Activated CD8-positive, alpha-beta memory T cell treated with anti-CD3 and anti-CD28 coated beads for 36 hours (primary cell): ENCODE results near the gene STX2. TPM values are rescaled to one million over a fixed set of nuclear protein-coding genes. Genes with fewer than 3 reads are reported as not detected.
"Not testable (repeated sequence)": the region's sequence is repeated elsewhere in the genome, so short reads cannot be mapped to it uniquely, and the experiment has no call there.

ENCODE experiments used
- CTCF ChIA-PET: fragments of 350-600 bp; sonication (Branson Sonifier 250); formaldehyde crosslinking; loops from one replicate; lab custom pipeline; 2021; ENCODE audit warnings: antibody characterized with exemption; lab: Charles Lee
- POLR2A ChIA-PET: fragments of 350-600 bp; sonication (Branson Sonifier 250); formaldehyde crosslinking; loops from one replicate; lab custom pipeline; 2021; ENCODE audit warnings: antibody characterized with exemption; lab: Charles Lee
- total RNA-seq, 2 experiments: library from RNA; stranded (reverse); gene quantifications; one replicate each; pipeline ENCODE4 v1.2.3, GENCODE V29; 2021

Gene STX2
- total RNA-seq, 2 experiments from 2014 or later, result 19.0 to 19.4 TPM

- CTCF ChIA-PET, result no interaction called here
- POLR2A ChIA-PET, result no interaction called here
These were observed 55.8 kb downstream of the STX2 start for GRCh38 chr12:130783110-130783715.

- POLR2A ChIA-PET, CTCF ChIA-PET: not testable (repeated sequence)
These were observed 56.8 kb downstream of the STX2 start for GRCh38 chr12:130782245-130782644.

GRCh38 chr12:130780880-130781575 is 58.0 kb downstream of the STX2 start:
- ChIA-PET POLR2A (interaction anchor here (0.5 kb wide), 1 partner anchor 8 kb away, joined by 3 read pairs; no protein-coding TSS in a partner anchor), CTCF (no interaction called here)

- ChIA-PET CTCF (no interaction called here), POLR2A (interaction anchor here (0.5 kb wide), 1 partner anchor 7 kb away, joined by 3 read pairs; no protein-coding TSS in a partner anchor)
These were observed 58.7 kb downstream of the STX2 start for GRCh38 chr12:130780325-130780724.

- ChIA-PET CTCF (no interaction called here), POLR2A (no interaction called here)
These were observed 60.3 kb downstream of the STX2 start for GRCh38 chr12:130778776-130779175.

GRCh38 chr12:130776857-130777339 is 62.2 kb downstream of the STX2 start:
- CTCF ChIA-PET, result no interaction called here
- POLR2A ChIA-PET, result interaction anchor here (0.6 kb wide), 1 partner anchor 60 kb away, joined by 3 read pairs; no protein-coding TSS in a partner anchor

- ChIA-PET POLR2A (interaction anchor here (0.6 kb wide), 1 partner anchor 60 kb away, joined by 3 read pairs; no protein-coding TSS in a partner anchor), CTCF (interaction anchor here (0.8 kb wide), 1 partner anchor 13 kb away, joined by 3 read pairs; no protein-coding TSS in a partner anchor)
These were observed 62.8 kb downstream of the STX2 start for GRCh38 chr12:130775953-130776856.

- CTCF ChIA-PET, result no interaction called here
- POLR2A ChIA-PET, result no interaction called here
These were observed 68.5 kb downstream of the STX2 start for GRCh38 chr12:130770413-130771028.

- CTCF ChIA-PET, result interaction anchor here (0.8 kb wide), 1 partner anchor 58 kb away, joined by 4 read pairs; no protein-coding TSS in a partner anchor
- POLR2A ChIA-PET, result no interaction called here
These were observed 70.9 kb downstream of the STX2 start for GRCh38 chr12:130768120-130768519.

- CTCF ChIA-PET, result no interaction called here
These were observed 72.6 kb downstream of the STX2 start for GRCh38 chr12:130766470-130766869.

GRCh38 chr12:130765186-130765659 is 73.8 kb downstream of the STX2 start:
- POLR2A ChIA-PET, result no interaction called here
- CTCF ChIA-PET, result no interaction called here

More at GRCh38 chr12:130766470-130766869, 72.6 kb downstream of the STX2 start:
- POLR2A ChIA-PET, result no interaction called here

GRCh38 chr12:130764475-130765185 is 74.4 kb downstream of the STX2 start:
- CTCF ChIA-PET, result no interaction called here
- POLR2A ChIA-PET, result no interaction called here

GRCh38 chr12:130764073-130764472 is 75.0 kb downstream of the STX2 start:
- POLR2A ChIA-PET, result no interaction called here
- CTCF ChIA-PET, result interaction anchor here (2.5 kb wide), 1 partner anchor 56 kb away, joined by 7 read pairs; no protein-coding TSS in a partner anchor

- POLR2A ChIA-PET, result no interaction called here
- CTCF ChIA-PET, result interaction anchor here (0.6 to 2.5 kb wide), 6 partner anchors 11 to 259 kb away, joined by 3 to 7 read pairs (median 4); no protein-coding TSS in a partner anchor
These were observed 76.8 kb downstream of the STX2 start for GRCh38 chr12:130762319-130762675.

- POLR2A ChIA-PET, result no interaction called here
- CTCF ChIA-PET, result interaction anchor here (0.6 to 2.5 kb wide), 7 partner anchors 12 to 259 kb away, joined by 3 to 7 read pairs (median 4); no protein-coding TSS in a partner anchor
These were observed 77.3 kb downstream of the STX2 start for GRCh38 chr12:130761537-130762318.

GRCh38 chr12:130754234-130754901 is 84.7 kb downstream of the STX2 start:
- ChIA-PET CTCF (interaction anchor here (0.6 kb wide), 1 partner anchor 40 kb away, joined by 3 read pairs; no protein-coding TSS in a partner anchor), POLR2A (no interaction called here)
